GM21576 (cell line): ENCODE measurements around the gene PACSIN2.
"Not testable (repeated sequence)": the region's sequence is repeated elsewhere in the genome, so short reads cannot be mapped to it uniquely, and the experiment has no call there.

ENCODE experiments used
- ATAC-seq: cut with Tn5 transposase; IDR thresholded peaks from one replicate; pipeline ENCODE4 v1.9.1; 2021; ENCODE audit warnings: mild to moderate bottlenecking, moderate library complexity; ENCODE audit not compliant: unreplicated experiment

Gene PACSIN2, protein sequence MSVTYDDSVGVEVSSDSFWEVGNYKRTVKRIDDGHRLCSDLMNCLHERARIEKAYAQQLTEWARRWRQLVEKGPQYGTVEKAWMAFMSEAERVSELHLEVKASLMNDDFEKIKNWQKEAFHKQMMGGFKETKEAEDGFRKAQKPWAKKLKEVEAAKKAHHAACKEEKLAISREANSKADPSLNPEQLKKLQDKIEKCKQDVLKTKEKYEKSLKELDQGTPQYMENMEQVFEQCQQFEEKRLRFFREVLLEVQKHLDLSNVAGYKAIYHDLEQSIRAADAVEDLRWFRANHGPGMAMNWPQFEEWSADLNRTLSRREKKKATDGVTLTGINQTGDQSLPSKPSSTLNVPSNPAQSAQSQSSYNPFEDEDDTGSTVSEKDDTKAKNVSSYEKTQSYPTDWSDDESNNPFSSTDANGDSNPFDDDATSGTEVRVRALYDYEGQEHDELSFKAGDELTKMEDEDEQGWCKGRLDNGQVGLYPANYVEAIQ

DNA sequence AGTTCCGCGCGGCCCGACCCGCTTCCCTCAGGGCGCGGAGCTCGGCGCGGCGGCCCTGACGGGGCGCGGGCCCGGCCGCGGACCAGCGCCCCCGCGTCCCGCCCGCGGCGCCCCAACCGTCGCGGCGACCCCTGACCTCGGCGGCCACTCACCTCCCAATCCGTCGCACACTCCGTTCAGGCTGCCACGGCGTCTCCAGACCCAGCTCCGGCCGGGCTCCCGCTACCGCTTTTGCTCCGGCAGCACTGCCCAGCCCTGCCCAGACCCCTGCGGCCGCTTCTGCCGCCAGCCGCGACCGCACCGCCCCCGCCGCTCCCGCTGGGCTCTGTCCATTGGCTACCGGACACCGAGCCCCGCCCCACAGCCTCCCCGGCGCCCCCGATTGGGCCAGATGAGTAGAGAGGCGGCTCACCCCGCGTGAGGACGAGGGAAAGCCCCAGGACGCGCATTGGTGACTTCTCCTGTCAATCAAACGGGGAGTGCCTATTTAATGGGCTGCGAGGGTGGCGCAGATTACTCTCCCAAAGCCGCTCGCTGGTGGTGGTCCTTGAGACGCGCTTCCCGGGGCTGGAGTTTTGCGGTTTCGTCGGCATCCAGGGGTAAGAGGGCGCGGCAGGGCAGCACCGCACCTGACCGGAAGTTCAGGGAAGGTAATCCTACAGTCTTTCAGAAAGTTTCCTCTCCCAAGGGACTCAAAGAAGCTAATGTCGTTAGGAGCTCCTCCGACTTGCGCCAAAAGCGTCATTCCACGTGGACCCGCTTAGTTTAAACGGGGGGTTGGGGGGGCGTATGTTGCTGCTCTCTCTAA lies at the start of gene PACSIN2:
PACSIN2 (minus strand) TSS at position 281 of the 808 bp plus-strand sequence. CDS start 103,069 bp downstream, outside the sequence.
- ATAC-seq: peak; percentile 91

DNA sequence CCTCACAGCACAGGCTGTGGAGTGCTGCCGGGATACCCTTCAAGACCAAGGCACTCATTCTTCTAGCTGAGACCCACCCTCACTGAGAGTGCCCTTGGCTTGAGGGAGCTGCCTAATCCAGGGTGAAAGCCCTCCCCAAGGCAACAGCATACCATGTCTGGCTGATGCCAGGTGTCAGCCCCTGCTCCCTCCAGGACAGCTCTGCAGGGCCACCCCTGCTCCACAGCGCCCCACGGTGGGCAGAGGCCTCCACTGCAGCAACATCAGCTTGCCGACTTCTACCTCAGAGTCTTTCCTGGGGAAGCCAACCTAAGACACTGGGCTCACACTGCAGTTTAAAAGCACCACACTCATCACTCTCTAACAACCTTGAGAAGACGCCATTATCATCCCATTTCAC lies 45.2 kb upstream of the PACSIN2 start:
- no peak for ATAC-seq

DNA sequence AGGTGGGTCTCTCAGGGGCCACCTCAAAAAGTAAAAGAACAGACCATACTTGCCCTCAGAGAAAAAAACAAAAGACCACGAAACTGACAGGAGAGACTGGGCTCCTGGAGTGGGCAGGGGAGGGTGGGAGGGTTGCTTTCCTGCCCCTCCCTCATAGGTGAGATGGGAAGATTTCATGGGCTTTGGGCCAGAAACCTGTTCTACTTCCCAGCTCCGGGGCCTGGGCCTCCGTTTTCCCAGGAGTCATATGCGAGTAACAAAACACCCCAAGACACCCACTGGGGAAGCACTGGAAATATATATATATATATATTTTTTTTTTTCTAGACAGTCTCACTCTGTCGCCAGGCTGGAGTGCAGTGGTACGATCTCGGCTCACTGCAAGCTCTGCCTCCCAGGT lies 42.7 kb upstream of the PACSIN2 start:
- no peak for ATAC-seq

DNA sequence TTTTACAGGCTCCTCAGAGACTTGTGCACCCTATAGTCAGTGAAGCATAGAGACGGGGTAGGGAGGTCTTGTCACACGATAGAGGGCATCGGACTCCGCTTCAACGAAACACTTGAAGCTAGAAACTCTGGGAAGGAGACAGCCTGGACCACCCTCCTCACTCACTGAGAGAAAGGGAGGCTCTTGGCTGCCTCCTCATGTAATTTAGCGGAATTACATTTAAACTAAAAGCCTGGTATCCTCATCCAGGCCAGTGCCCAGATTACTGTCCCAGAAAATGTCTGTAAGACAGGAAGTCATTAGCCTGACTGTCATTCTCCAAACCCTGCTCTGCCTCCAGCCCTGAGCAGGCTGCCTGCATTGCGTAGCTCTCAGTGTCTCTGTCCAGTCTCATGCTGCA lies 38.2 kb upstream of the PACSIN2 start:
- no peak for ATAC-seq

DNA sequence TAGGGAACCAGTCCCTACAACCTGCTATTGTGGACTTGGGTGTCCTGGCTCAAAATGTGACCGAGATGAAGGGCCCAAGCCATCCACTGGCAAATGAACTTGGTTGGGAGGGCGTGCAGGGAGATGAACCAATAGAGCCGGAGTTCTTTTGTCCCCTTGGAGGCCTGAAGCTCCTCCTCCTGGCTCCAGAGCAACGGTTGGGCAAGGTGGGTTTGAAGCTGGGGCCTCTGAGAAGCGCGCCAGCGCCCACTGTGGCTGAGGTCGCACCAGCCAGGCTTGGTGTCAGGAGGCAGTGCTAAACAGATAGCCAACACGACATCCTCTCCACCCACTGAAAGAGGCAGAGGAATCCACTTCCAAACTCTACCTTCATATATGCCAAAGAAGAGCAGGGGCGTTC lies 36.0 kb upstream of the PACSIN2 start:
- ATAC-seq: no peak

DNA sequence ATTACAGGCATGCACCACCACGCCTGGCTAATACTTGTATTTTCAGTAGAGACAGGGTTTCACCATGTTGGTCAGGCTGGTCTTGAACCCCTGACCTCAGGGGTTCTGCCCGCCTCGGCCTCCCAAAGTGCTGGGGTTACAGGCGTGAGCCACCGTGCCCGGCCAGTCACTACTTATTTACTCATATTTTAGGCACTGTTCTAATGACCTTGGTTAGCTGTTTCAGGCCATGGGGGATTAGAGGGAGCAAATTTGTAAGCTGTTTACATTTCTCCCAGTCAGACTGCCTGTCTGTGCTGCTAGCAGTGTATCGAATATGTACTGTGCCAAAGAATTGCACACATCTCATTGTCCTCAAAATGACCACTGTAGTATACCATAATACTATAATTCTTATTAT lies 32.7 kb upstream of the PACSIN2 start:
- no peak for ATAC-seq

DNA sequence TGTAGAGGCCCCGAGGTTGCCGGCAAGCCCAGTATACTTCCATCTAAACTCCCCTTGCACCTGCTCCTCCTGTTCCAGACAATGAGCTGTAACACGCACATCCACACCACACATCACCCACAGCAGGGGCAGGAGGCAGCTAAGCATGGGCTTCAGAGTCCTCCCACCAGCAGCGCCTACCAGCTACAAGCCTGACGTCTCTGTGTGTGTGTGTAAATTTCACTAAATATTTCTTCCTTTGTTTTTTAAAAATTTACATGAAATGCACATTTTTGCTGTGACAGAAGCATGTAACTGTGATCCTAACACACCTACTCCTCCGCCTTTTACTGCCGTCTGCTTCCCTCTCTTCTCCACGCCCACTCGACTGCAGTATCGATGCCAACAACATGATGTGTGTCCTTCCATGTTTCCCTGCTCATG lies 29.4 kb upstream of the PACSIN2 start:
- no peak for ATAC-seq

DNA sequence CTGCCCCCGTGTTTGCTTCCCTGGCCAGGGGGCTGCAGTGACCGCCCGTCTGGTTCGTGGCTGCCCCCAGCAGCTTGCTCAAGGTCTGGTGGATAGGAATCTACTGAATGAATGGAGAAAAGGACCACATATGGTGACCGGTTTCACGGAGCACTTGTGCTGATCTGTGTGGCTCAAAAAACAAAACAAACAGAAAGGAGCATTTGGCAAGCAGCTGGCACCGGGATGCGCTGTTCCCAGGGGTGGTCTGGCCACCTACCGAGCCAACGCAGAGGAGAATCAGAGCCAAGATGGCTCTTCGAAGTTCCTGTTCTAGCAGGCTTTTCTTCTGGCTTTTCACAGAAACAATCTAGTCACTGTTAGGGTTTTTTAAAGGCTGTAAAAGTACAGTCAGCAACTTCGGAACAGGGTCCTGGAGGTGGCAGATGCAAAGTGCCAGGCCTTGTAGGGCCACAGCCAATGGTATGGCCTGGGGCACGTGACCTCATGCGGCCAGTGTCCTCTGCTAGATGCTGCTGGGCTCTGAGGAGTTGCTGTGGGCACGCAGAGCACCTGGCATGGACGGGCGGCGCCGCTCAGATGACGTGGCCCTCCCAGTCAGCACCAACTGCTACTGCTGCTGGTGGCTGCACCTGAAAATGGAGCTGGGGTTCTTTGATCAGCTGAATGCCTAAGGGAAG lies 27.3 kb upstream of the PACSIN2 start:
- ATAC-seq: no peak

DNA sequence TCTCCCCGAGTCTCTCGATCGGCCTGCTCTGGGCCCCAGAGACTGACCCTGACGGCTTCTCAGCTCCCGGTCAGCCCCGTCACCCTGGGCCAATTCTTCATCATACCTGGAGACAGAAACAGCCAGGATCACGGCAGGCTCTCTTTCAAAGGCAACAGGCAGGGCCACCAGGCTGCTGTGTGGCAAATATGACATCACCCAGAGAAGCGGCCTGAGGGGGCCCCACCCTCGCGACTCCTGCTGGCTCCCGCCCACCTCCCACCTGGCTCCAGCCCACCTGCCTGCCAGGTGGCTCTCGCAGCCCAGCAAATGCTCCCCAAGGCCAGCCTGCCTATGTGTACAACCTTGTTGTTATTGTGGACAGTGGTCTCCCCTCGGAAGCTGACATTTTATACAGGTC lies 24.9 kb upstream of the PACSIN2 start:
- no peak for ATAC-seq

DNA sequence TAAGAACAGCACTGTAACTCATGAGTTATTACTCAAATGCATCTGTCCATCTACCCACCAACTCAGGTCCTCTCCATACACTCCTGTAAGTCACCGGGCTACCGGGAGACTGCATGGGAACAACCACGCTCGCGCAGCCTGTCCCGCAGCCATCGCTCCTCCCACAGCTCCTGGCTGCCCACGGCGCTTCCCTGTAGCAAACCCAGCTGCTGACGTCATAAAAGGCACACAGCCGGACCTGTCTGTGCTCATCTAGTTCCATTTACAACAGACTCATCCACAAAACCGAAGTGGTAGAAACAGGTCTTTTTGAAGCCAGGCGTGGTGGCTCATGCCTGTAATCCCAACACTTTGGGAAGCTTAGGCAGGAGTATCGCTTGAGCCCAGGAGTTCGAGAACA lies 23.4 kb upstream of the PACSIN2 start:
- ATAC-seq: no peak

DNA sequence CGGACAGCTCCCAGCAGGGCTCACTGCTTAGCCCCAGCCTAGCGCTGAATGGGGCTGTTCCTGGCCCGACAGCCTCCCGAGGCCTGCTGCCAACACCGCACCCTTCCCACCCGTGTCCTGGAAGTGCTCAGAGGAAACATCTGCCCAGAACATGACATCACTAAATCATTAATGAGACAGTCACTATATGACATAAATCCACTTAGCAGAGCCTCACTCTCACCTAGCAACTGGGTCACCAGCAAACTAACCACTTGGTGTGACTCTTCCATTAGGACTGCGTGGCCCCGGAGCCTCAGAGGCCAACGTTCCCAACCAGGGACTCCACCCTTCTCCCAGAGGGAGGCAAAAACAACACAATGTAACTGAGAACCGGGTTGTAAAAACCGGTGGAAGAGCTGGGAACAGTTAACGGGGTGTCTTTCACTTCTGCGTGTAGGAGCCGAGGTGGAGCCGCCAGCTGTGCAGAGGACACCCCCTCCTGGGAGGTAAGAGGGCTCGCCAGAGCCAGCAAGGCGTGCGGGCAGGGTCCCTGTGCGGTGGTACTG lies 21.4 kb upstream of the PACSIN2 start:
- no peak for ATAC-seq

DNA sequence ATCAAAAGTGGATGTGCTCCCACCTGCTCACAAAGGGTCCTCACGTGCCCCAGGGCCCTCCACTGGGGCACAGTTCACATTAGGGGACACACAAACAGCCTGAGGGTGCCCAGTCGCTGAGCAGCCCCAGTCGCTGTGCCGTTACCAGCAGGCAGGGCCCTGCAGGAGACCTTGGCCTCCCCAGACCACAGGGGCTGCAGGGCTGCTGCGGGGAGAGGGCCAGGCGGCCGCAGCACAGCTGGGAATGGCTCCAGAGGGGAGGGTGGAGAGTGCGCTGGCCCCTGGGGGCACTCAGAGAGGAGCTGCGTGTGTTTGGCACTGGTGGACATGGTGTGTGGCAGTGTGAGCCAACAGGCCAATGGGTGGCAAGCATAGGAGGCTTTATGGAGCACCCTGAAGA lies 20.3 kb upstream of the PACSIN2 start:
- no peak for ATAC-seq

DNA sequence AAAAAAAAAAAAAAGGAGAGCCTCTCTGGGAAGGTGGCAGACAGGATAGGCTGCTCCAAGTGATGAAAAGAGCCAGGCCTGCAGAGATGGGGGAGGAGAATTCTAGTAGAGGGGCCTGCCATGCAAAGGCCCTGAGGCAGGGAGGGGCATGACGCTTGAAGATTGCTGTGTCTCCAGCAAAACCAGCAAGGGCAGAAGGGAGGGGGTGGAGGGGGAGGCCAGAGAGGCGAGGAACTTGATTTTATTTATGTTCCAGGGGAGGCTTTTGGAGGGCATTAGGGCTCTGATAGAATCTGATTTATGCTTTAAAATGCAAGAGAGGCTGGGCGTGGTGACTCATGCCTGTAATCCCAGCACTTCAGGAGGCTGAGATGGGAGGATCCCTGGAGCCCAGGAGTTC lies 16.7 kb upstream of the PACSIN2 start:
- no peak for ATAC-seq

DNA sequence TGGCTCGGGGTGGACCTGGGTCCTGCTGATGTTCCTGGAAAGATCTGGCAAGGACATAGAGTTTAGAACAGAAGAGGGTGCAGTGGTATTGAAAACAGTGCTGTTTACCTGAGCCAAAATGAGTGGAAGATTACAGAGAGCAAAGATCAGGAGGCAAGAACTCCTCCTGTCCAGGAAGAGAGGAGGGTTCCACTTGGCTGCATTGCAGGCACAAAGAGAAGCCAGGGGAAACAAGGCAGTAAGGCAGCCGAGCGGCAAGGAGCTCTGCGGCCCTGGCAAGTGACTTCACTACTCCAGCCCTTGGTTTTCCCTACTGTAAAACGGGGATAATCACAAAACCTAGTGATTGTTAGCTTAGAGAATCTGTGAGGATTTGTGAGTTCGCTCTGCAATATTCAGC lies 3.7 kb upstream of the PACSIN2 start:
- ATAC-seq: no peak

DNA sequence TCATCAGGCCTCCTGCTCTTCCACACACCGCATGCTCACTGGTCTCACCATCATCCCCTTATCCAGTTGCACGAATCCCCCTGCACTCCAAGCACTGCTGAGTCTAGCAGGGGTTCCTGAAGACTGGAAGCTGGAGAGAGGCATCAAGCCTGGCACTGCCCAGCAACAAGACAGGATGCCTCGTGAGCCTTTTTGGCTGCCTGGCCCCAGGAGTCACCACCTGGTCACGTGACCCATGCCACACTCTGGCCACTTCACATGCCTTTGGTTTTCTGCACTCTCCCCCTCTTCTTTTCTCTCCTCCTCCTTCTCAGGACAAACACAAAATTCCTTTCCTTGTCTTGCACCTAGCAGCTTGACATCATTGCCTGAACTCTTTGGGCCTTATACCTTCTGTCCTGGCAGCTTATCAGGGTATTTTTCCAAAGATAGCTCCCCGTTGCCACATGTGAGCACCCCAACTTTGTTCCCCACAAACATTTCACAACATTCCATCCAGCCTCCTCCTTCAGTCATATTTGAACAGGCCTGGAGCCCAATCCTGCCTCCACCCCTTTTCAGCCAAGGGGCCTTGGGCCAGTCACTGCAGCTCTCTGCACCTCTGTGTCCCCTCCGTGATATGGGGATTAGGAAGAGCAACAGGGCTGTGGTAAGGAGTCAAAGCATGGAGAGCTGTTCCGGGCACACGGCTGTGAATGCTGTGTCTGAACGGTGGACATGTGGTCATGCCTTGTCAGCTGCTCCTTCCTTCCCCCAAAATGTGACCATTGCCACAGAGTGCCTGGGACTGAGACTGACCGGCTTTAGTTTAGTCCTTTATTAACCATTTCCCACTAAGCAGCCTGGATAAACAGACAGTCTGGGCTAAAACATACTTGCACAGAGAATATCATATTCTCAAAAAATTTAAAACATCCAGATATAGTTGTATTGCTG lies 2.8 kb upstream of the PACSIN2 start:
- no peak for ATAC-seq

DNA sequence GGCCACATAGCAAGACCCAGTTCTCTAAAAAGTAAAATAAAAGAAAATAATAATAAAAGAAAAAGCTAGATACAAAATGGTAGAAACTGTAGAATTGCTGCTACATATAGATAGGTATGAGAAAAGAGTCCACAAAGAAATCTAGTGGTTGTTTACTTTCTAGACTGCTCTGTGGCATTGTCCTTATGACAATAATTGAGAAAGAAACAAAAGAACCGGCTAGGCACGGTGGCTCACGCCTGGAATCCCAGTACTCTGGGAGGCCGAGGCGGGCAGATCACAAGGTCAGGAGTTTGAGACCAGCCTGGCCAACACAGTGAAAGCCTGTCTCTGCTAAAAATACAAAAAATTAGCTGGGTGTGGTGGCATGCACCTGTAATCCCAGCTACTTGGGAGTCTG lies 1.2 kb upstream of the PACSIN2 start:
- ATAC-seq: not testable (repeated sequence)

DNA sequence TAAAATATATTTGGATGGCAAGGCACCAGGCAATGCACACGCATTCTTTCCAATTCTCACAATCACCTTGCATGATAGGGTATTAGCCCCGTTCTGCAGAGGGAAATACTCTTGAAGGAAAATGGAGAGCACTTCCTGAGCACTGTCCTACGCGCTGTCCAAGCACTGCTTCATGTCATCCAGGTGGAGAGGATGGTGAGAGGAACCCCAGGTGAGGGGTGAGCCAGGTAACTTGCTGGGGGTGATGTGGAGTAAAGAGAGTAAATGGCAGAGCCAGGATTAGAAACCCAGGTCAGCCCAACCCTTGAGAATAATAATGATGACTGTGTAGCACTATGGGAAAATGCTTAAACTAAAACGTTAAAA lies 711 bp upstream of the PACSIN2 start:
- no peak for ATAC-seq

DNA sequence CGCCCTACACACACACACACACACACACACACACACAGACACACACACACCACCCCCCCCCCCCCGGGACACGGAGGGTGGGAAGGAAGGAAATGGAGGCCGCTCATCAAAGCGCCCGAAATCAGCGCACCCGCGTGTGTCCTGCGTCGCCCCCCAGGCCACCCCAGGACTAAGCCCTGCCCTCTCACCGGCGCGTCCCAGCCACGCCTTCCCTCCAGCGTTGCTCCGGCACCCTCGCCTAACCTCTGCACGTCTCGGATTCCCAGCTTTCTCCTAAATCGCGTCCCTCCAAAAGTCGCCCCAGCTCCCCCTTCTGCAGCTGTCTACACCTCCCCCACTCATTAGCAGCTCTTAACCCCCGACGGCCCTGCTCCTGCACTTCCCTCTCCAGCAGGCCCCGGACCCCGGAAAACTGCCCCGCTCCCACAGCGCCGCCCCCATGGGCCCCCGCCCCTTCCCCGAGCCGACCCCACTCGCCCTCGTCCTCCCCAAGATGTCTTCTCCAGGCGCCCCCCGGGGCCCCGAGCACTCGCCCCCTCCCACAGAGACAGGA lies 557 bp downstream of the PACSIN2 start:
- ATAC-seq: peak; percentile 18

DNA sequence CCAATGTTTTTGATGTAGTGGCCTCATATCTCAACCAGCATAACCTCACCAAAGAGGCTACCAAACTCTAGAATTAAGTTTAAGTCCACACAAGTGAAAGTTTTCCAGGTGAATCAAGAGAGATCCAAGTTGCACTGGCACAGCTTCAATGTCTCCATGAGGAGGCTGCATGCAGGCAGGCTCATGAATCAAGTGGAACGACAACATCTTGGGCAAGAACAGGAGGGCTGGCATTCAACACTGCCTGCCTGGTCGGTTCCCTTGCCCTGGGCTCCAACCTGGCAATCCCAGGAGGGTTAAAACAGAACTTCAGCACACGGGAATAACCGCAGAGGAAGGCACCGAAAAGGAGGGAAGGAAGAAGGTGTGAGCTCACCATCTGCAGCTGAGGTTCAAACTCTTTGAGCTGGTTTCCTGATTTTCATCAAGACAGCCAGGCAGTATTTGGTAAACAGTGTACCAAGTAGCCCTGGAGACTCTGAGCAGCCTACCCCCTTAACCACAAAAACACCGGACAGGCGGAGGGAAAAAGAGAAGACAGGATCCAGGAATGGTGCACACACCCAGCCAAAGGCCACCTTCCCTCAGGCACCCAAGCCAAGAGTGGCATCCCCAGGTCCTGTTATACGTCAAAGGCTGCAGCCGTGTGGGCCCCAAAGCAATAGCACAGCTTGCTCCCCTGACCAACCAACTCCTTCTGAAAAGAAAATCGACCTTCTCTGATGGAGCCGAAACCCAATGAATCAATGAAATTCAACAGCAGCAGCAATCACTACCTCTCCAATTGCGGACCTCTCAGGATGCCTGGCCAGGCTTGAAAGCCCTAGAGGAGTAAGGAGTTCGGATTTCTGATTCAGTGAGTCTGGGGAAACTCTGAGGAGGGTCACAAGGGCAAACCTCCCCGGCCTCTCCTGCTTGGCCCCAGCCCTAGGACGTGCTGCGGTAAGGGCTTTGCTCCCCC lies 1.3 kb downstream of the PACSIN2 start:
- no peak for ATAC-seq
